H1 (cell line): ENCODE data around the gene ETFDH. TPM values are rescaled to one million over a fixed set of nuclear protein-coding genes. Genes with fewer than 3 reads are reported as not detected.

ENCODE experiments used
- CTCF ChIA-PET: fragments of 300-600 bp; sonication (Branson Sonifier 250); formaldehyde crosslinking; loops from one replicate; lab custom pipeline; 2021; ENCODE audit not compliant: partially characterized antibody; lab: Charles Lee
- POLR2A ChIA-PET: fragments of 300-600 bp; sonication (Branson Sonifier 250); formaldehyde crosslinking; loops from one replicate; lab custom pipeline; 2021; ENCODE audit warnings: inconsistent platforms; ENCODE audit not compliant: partially characterized antibody; lab: Charles Lee
- DNase-seq, 2 experiments: peaks; one replicate each; pipeline versions ENCODE4 v3.0.0 to v3.0.0-alpha.2; 2010 to 2022; ENCODE audit warnings: low spot score in 2 of 2, low read depth in 1 of 2, mixed read lengths in 1 of 2
- FAIRE-seq: peaks from 2 replicates; lab custom pipeline; 2011; peaks lifted over from hg19 to GRCh38; lab: Jason Lieb, UNC
- H2AFZ ChIP-seq: 2 replicates; pipeline ENCODE4 v1.8.1; 2012; ENCODE audit warnings: low read length, inconsistent platforms
- H2AK5ac ChIP-seq: 2 replicates; pipeline ENCODE4 v1.6.1; 2013; ENCODE audit warnings: low read depth, low read length
- H2BK120ac ChIP-seq: replicated peaks from 2 replicates; pipeline ENCODE3; 2013; ENCODE audit warnings: low read depth, low read length, inconsistent platforms
- H2BK12ac ChIP-seq: 2 replicates; pipeline ENCODE4 v1.6.1; 2013; ENCODE audit warnings: low read depth, low read length
- H2BK15ac ChIP-seq: 2 replicates; pipeline ENCODE4 v1.6.1; 2013; ENCODE audit warnings: low read length
- H2BK20ac ChIP-seq: 2 replicates; pipeline ENCODE4 v1.6.1; 2013; ENCODE audit warnings: low read length
- H2BK5ac ChIP-seq: 2 replicates; pipeline ENCODE4 v1.6.1; 2013; ENCODE audit warnings: low read depth, low read length
- H3K14ac ChIP-seq: 2 replicates; pipeline ENCODE4 v1.6.1; 2013; ENCODE audit warnings: inconsistent platforms; ENCODE audit not compliant: insufficient read length
- H3K18ac ChIP-seq: 2 replicates; pipeline ENCODE4 v1.6.1; 2013; ENCODE audit warnings: low read length; ENCODE audit errors: extremely low read depth
- H3K23ac ChIP-seq: 2 replicates; pipeline ENCODE4 v1.6.1; 2013; ENCODE audit warnings: inconsistent platforms; ENCODE audit not compliant: insufficient read length
- H3K23me2 ChIP-seq: 2 replicates; pipeline ENCODE4 v1.6.1; 2013; ENCODE audit warnings: low read depth, low read length
- H3K27ac ChIP-seq: 2 replicates; pipeline ENCODE4 v1.6.1; 2011; ENCODE audit warnings: low read depth, low read length, inconsistent platforms
- H3K27me3 ChIP-seq, 4 experiments: replicated peaks in 1 of 4; 1 replicate in 1 of 4; 2 replicates in 3 of 4; pipeline versions ENCODE4 v1.6.1 to v1.8.1; 2011 to 2013; ENCODE audit warnings: low read length in 3 of 4, mild to moderate bottlenecking in 3 of 4, inconsistent platforms in 2 of 4, mixed read lengths in 2 of 4, moderate library complexity in 1 of 4; ENCODE audit not compliant: control insufficient read depth in 3 of 4, insufficient read depth in 3 of 4; ENCODE audit errors: extremely low read depth in 1 of 4
- H3K36me3 ChIP-seq, 4 experiments: 2 replicates each; pipeline versions ENCODE4 v1.6.1 to v1.8.1; 2011 to 2013; ENCODE audit warnings: mild to moderate bottlenecking in 4 of 4, low read length in 3 of 4, moderate library complexity in 2 of 4, control low read depth in 1 of 4, inconsistent platforms in 1 of 4; ENCODE audit not compliant: insufficient read depth in 4 of 4, control insufficient read depth in 2 of 4
- H3K4ac ChIP-seq: replicated peaks from 2 replicates; pipeline ENCODE3; 2013; ENCODE audit warnings: low read length, low read depth, mixed read lengths, inconsistent platforms; ENCODE audit not compliant: insufficient read length
- H3K4me1 ChIP-seq, 4 experiments: replicated peaks in 1 of 4; 1 replicate in 1 of 4; 2 replicates in 3 of 4; pipeline versions ENCODE4 v1.6.1 to v1.8.1; 2011 to 2013; ENCODE audit warnings: low read length in 3 of 4, inconsistent platforms in 2 of 4, mixed read lengths in 1 of 4; ENCODE audit not compliant: insufficient read depth in 4 of 4, control insufficient read depth in 3 of 4
- H3K4me2 ChIP-seq, 2 experiments: 2 replicates each; pipeline versions ENCODE4 v1.6.1 to v1.8.1; 2011 to 2013; ENCODE audit warnings: low read depth in 2 of 2, low read length in 2 of 2, control low read depth in 1 of 2, inconsistent platforms in 1 of 2, mild to moderate bottlenecking in 1 of 2; ENCODE audit not compliant: insufficient read depth in 1 of 2
- H3K4me3 ChIP-seq, 4 experiments: fragments of 200-600, 300-600 bp in 1 of 4; sonication (generic), shearing (Covaris generic), sonication (Bioruptor Twin) in 1 of 4; 2 replicates each; pipeline versions ENCODE4 v1.5.1 to v1.8.1; 2011 to 2016; ENCODE audit warnings: low read length in 4 of 4, low read depth in 3 of 4, control low read depth in 2 of 4, inconsistent platforms in 2 of 4, mild to moderate bottlenecking in 2 of 4, mixed read lengths in 1 of 4, moderate library complexity in 1 of 4; ENCODE audit not compliant: insufficient read depth in 2 of 4; ENCODE audit errors: extremely low read depth in 1 of 4
- H3K56ac ChIP-seq: replicated peaks from 2 replicates; pipeline ENCODE3; 2013; ENCODE audit warnings: low read depth, mild to moderate bottlenecking, mixed read lengths, low read length, inconsistent platforms; ENCODE audit not compliant: insufficient read length
- H3K79me1 ChIP-seq: 2 replicates; pipeline ENCODE4 v1.6.1; 2013; ENCODE audit warnings: low read depth, low read length, control low read depth
- H3K79me2 ChIP-seq, 2 experiments: 2 replicates each; pipeline versions ENCODE4 v1.6.1 to v1.8.1; 2012 to 2013; ENCODE audit warnings: low read length in 2 of 2, mild to moderate bottlenecking in 2 of 2, inconsistent platforms in 1 of 2; ENCODE audit not compliant: insufficient read depth in 2 of 2, control insufficient read depth in 1 of 2
- H3K9ac ChIP-seq, 4 experiments: replicated peaks in 1 of 4; 1 replicate in 1 of 4; 2 replicates in 3 of 4; pipeline versions ENCODE4 v1.6.1 to v1.8.1; 2011 to 2013; ENCODE audit warnings: low read depth in 3 of 4, low read length in 3 of 4, control low read depth in 2 of 4, mild to moderate bottlenecking in 2 of 4, moderate library complexity in 2 of 4, inconsistent platforms in 1 of 4; ENCODE audit errors: extremely low read depth in 1 of 4
- H3K9me3 ChIP-seq, 2 experiments: 2 replicates each; pipeline versions ENCODE4 v1.6.1 to v1.8.1; 2012 to 2013; ENCODE audit warnings: mild to moderate bottlenecking in 2 of 2, moderate library complexity in 2 of 2, control low read depth in 1 of 2, inconsistent platforms in 1 of 2, low read depth in 1 of 2, low read length in 1 of 2, mixed read lengths in 1 of 2; ENCODE audit not compliant: insufficient read depth in 2 of 2
- H4K20me1 ChIP-seq, 2 experiments: replicated peaks in 1 of 2; 2 replicates each; pipeline versions ENCODE3 to v1.8.1; 2011 to 2013; ENCODE audit warnings: inconsistent platforms in 2 of 2, low read length in 2 of 2, mild to moderate bottlenecking in 1 of 2; ENCODE audit not compliant: insufficient read depth in 2 of 2, control insufficient read depth in 1 of 2
- H4K5ac ChIP-seq: 2 replicates; pipeline ENCODE4 v1.6.1; 2013; ENCODE audit warnings: low read length, low read depth, mixed read lengths, inconsistent platforms; ENCODE audit not compliant: insufficient read length
- H4K8ac ChIP-seq: 2 replicates; pipeline ENCODE4 v1.8.0; 2013; ENCODE audit warnings: mild to moderate bottlenecking, moderate library complexity, low read length, inconsistent platforms; ENCODE audit not compliant: insufficient read depth; ENCODE audit errors: extremely low read depth
- H4K91ac ChIP-seq: replicated peaks from 2 replicates; pipeline ENCODE3; 2013; ENCODE audit warnings: low read length, mixed read lengths, inconsistent platforms; ENCODE audit not compliant: insufficient read length
- ASH2L ChIP-seq: fragments of 200-600, 300-600 bp; sonication (generic); IDR thresholded peaks from one replicate; pipeline ENCODE4 v1.7.1; 2017; ENCODE audit warnings: low read length
- CTBP2 ChIP-seq: IDR thresholded peaks from 2 replicates; pipeline ENCODE4 v1.7.0; 2011; ENCODE audit warnings: borderline replicate concordance, mild to moderate bottlenecking, moderate library complexity, mixed read lengths, low read length; ENCODE audit not compliant: insufficient read depth, insufficient read length
- FOSL1 ChIP-seq: IDR thresholded peaks from 2 replicates; pipeline ENCODE4 v1.6.1; 2011; ENCODE audit warnings: mild to moderate bottlenecking, low read depth, low read length, moderate library complexity; ENCODE audit not compliant: insufficient read depth
- NRF1 ChIP-seq: IDR thresholded peaks from 2 replicates; pipeline ENCODE4 v1.6.1; 2011; ENCODE audit warnings: mild to moderate bottlenecking, low read depth, low read length, improper control_type of control experiment
- POLR2AphosphoS5 ChIP-seq: IDR thresholded peaks from 2 replicates; pipeline ENCODE4 v1.6.1; 2011; ENCODE audit warnings: low read depth, low read length
- POU5F1 ChIP-seq: IDR thresholded peaks from 2 replicates; pipeline ENCODE4 v1.6.1; 2011; ENCODE audit warnings: low read depth, mild to moderate bottlenecking, low read length, moderate library complexity
- SIN3A ChIP-seq, 2 experiments: IDR thresholded peaks in 1 of 2; conservative IDR thresholded peaks in 1 of 2; 2 replicates each; pipeline ENCODE4 v1.6.1; 2011 to 2012; ENCODE audit warnings: low read length in 2 of 2, improper control_type of control experiment in 1 of 2, low read depth in 1 of 2, mild to moderate bottlenecking in 1 of 2
- SP4 ChIP-seq: IDR thresholded peaks from 2 replicates; pipeline ENCODE4 v1.6.1; 2012; ENCODE audit warnings: low read length, inconsistent platforms
- SRF ChIP-seq: IDR thresholded peaks from 2 replicates; pipeline ENCODE4 v1.6.1; 2011; ENCODE audit warnings: mild to moderate bottlenecking, low read depth, low read length, moderate library complexity
- TAF1 ChIP-seq: IDR thresholded peaks from 2 replicates; pipeline ENCODE4 v1.6.1; 2011; ENCODE audit warnings: mild to moderate bottlenecking, low read depth, low read length
- WGBS, 2 experiments: shearing (Covaris generic) in 1 of 2; methylation state at CpG; one replicate each; pipeline versions ENCODE4 v1.1.6 to v1.1.7; 2013 to 2015; ENCODE audit warnings: low lambda C conversion rate in 2 of 2, mixed read lengths in 2 of 2, inconsistent platforms in 1 of 2, low coverage in 1 of 2, missing lambda C conversion rate in 1 of 2; ENCODE audit not compliant: insufficient replicate concordance in 2 of 2, insufficient coverage in 1 of 2, insufficient read length in 1 of 2; ENCODE audit errors: extremely low coverage in 1 of 2, missing lambda C conversion rate in 1 of 2; 5-methylcytosine and 5-hydroxymethylcytosine counted together
- polyA plus RNA-seq, 7 experiments: library from polyadenylated mRNA; depleted of rRNA in 3 of 7; stranded (reverse) in 5 of 7; unstranded in 2 of 7; fragments of >200 nt in 5 of 7; fragments of 200-250 nt in 2 of 7; gene quantifications; 1 replicate in 5 of 7; 2 replicates in 1 of 7; 4 replicates in 1 of 7; pipeline versions ENCODE4 v1.2.1 to v1.2.3, GENCODE V29; 2011 to 2013; ENCODE audit warnings: missing spikeins in 2 of 7, mixed read lengths in 2 of 7
- total RNA-seq: library from RNA; stranded (reverse); fragmentation: NEBNext Ultra II Directional; extraction: Animal tissue kit (Norgen Biotek cat#: 25700); gene quantifications from 2 replicates; pipeline ENCODE4 v1.2.1, GENCODE V29; 2021
- TF ChIP-seq, protein P1 (sequence below): IDR thresholded peaks from 2 replicates; pipeline ENCODE4 v1.6.1; 2012; ENCODE audit warnings: inconsistent platforms
- TF ChIP-seq, protein P2 (sequence below): IDR thresholded peaks from 2 replicates; pipeline ENCODE4 v1.6.1; 2012; ENCODE audit warnings: low read length, inconsistent platforms

The ETFDH gene
- total and polyA plus RNA-seq, 2 of the 8 experiments (the other 6 are each of a cell fraction or from before 2014, with no cell fraction given), result 11.3 to 15.7 TPM

- FAIRE-seq (no peak), DNase-seq (no peak)
- WGBS, 2 experiments, result 94% methylated on average over 10 of the region's 11 CpGs; no CpG with 5 or more reads in 1 of the 2 experiments
- Histone ChIP-seq H3K79me1 (no peaks in the 10 kb centered on the region), H3K79me2 (no peaks in the 10 kb centered on the region), H3K27ac (no peak overlapping the region), H4K5ac (no peak overlapping the region), H3K4me2 (no peak overlapping the region), H3K14ac (no peak overlapping the region), H2BK12ac (no peak overlapping the region), H4K91ac (no peak overlapping the region), H3K27me3 (no peaks in the 10 kb centered on the region), H2AK5ac (no peak overlapping the region), H3K4me3 (no peak overlapping the region), H2BK15ac (no peak overlapping the region), H3K36me3 (no peaks in the 10 kb centered on the region; a peak in 1 of 8 replicates), H3K9me3 (no peaks in the 10 kb centered on the region), H2AFZ (no peak overlapping the region), H3K4ac (no peak overlapping the region), H2BK120ac (no peak overlapping the region), H3K18ac (no peak overlapping the region), H3K23ac (no peak overlapping the region), H3K4me1 (peaks cover 0 to 2% (median 0%) of the 10 kb centered on the region in 4 experiments; a peak in 2 of 7 replicates), H4K20me1 (no peaks in the 10 kb centered on the region), H4K8ac (peak overlapping the region; percentile 25; the same call in 1 of the 2 replicates), H2BK5ac (peak overlapping the region; percentile 63; the same call in 1 of the 2 replicates), H2BK20ac (no peak overlapping the region), H3K56ac (no peak overlapping the region), H3K9ac (no peak overlapping the region), H3K23me2 (no peaks in the 10 kb centered on the region; the same call in 1 of the 2 replicates)
- ChIA-PET CTCF (interaction anchor here (0.6 to 4.8 kb wide), 5 partner anchors 9 to 707 kb away, joined by 3 to 26 read pairs (median 5); no protein-coding TSS in a partner anchor), POLR2A (interaction anchor here (1.6 kb wide), 1 partner anchor 9 kb away, joined by 6 read pairs; no protein-coding TSS in a partner anchor)
- TF ChIP-seq NRF1, result no peak
- TF ChIP-seq CTBP2, result no peak
- TF ChIP-seq SRF, result no peak
- TF ChIP-seq ASH2L, result no peak
- no peak for TF ChIP-seq POLR2AphosphoS5
- no peak for TF ChIP-seq TAF1
- TF ChIP-seq FOSL1, result no peak
- TF ChIP-seq, protein P1, sequence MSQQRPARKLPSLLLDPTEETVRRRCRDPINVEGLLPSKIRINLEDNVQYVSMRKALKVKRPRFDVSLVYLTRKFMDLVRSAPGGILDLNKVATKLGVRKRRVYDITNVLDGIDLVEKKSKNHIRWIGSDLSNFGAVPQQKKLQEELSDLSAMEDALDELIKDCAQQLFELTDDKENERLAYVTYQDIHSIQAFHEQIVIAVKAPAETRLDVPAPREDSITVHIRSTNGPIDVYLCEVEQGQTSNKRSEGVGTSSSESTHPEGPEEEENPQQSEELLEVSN, result no peak
- no peak for TF ChIP-seq SIN3A (conservative IDR thresholded peaks at IDR 0.05 in 1 of 2, IDR thresholded peaks at IDR 0.05 in 1 of 2; ENCODE audit: low read depth in 1 of 2, low read length in 2 of 2)
- TF ChIP-seq SP4, result no peak
- TF ChIP-seq POU5F1, result no peak
- TF ChIP-seq, protein P2, sequence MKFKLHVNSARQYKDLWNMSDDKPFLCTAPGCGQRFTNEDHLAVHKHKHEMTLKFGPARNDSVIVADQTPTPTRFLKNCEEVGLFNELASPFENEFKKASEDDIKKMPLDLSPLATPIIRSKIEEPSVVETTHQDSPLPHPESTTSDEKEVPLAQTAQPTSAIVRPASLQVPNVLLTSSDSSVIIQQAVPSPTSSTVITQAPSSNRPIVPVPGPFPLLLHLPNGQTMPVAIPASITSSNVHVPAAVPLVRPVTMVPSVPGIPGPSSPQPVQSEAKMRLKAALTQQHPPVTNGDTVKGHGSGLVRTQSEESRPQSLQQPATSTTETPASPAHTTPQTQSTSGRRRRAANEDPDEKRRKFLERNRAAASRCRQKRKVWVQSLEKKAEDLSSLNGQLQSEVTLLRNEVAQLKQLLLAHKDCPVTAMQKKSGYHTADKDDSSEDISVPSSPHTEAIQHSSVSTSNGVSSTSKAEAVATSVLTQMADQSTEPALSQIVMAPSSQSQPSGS, result no peak
These were observed 14.8 kb upstream of the ETFDH start for GRCh38 chr4:158657291-158657690.
